ENCODE results near the gene OR51V1.

- no peak for TF ChIP-seq EZH2 (IDR thresholded peaks at IDR 0.05; ENCODE audit: borderline replicate concordance, low read depth, low read length, severe bottlenecking)
- TF ChIP-seq, protein P1, sequence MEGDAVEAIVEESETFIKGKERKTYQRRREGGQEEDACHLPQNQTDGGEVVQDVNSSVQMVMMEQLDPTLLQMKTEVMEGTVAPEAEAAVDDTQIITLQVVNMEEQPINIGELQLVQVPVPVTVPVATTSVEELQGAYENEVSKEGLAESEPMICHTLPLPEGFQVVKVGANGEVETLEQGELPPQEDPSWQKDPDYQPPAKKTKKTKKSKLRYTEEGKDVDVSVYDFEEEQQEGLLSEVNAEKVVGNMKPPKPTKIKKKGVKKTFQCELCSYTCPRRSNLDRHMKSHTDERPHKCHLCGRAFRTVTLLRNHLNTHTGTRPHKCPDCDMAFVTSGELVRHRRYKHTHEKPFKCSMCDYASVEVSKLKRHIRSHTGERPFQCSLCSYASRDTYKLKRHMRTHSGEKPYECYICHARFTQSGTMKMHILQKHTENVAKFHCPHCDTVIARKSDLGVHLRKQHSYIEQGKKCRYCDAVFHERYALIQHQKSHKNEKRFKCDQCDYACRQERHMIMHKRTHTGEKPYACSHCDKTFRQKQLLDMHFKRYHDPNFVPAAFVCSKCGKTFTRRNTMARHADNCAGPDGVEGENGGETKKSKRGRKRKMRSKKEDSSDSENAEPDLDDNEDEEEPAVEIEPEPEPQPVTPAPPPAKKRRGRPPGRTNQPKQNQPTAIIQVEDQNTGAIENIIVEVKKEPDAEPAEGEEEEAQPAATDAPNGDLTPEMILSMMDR (IDR thresholded peaks at IDR 0.05; ENCODE audit: borderline replicate concordance, extremely low read depth, low read length, poor library complexity, severe bottlenecking), result no peak
Observed at GRCh38 chr11:5239046-5239445, 38.6 kb upstream of the OR51V1 start.

Measured in DND-41 (cell line).